Renal cortex interstitium (tissue), 11 donors: ENCODE measurements around the gene PLXNA3. TPM values are rescaled to one million over a fixed set of nuclear protein-coding genes. Genes with fewer than 3 reads are reported as not detected.
"Not testable (repeated sequence)": the region's sequence is repeated elsewhere in the genome, so short reads cannot be mapped to it uniquely, and the experiment has no call there.

Experiments
- DNase-seq, 11 donors: peaks; one replicate each; pipeline ENCODE4 v3.0.0-alpha.2; 2013; ENCODE audit warnings: low read depth in 9 of 11, low spot score in 4 of 11; ENCODE audit errors: extremely low read depth in 1 of 11
- polyA plus RNA-seq, 3 donors: library from polyadenylated mRNA; unstranded; fragments of 120-200 nt; gene quantifications; one replicate each; pipeline ENCODE4 v1.2.1, GENCODE V29; 2013; ENCODE audit not compliant: insufficient read length in 3 of 3

Gene PLXNA3
- polyA plus RNA-seq, 3 donors: 52.8 to 72.0 (median 57.0) TPM

DNA sequence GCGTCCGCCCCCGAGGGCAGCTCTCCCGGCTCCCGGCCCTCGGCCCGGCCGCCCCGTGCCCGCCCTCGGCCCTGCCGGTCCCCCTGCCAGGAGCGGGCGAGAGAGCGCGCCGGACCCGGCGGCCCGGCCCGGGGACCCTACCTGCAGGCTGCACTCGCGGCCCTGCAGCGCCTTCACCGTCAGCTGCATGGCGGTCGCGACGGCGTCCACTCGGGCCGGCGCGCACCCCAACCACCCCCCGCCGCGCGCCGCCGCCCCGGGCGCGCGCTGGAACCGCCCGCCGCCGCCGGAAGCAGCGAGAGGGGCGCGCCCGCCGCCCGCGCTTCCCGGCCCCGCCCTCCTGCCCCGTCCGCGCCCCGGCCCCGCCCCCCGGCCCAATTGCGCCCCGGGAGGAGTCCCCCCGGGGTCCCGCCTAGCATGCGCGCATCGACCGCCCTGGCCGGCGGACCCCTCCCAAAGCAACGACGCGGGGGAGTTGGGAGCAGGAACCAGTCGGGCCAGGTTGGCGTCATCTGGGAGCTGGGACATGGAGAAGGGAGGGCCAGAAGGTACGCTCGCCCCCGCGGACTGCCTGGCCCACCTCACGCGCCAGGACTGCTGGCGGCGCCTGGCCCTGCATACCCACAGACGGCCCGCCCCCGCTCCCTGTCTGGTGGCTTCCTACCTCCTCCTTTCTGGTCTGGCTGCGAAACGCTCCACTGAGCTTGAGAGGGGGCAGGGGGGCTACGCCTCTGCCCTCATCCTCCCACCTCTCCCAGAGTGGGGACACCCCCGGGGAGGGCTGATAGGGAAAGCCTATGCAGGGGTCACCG lies 28.5 kb downstream of the PLXNA3 start, which contains the start of gene UBL4A:
TSS of gene UBL4A (minus strand) at position 220 of the 812 bp plus-strand sequence. CDS start at position 189, 31 bp downstream.
- DNase-seq: peak in 9 of 11 donors; percentile 33 to 70 (median 56)

GRCh38 chrX:154487518-154488290 lies 29.6 kb downstream of the PLXNA3 start:
- no peak for DNase-seq

GRCh38 chrX:154488336-154489075 lies 30.4 kb downstream of the PLXNA3 start:
- no peak for DNase-seq

GRCh38 chrX:154489182-154489581 lies 31.1 kb downstream of the PLXNA3 start:
- DNase-seq: no peak

- DNase-seq: no peak
These were observed 31.9 kb downstream of the PLXNA3 start for GRCh38 chrX:154490021-154490413.

DNA sequence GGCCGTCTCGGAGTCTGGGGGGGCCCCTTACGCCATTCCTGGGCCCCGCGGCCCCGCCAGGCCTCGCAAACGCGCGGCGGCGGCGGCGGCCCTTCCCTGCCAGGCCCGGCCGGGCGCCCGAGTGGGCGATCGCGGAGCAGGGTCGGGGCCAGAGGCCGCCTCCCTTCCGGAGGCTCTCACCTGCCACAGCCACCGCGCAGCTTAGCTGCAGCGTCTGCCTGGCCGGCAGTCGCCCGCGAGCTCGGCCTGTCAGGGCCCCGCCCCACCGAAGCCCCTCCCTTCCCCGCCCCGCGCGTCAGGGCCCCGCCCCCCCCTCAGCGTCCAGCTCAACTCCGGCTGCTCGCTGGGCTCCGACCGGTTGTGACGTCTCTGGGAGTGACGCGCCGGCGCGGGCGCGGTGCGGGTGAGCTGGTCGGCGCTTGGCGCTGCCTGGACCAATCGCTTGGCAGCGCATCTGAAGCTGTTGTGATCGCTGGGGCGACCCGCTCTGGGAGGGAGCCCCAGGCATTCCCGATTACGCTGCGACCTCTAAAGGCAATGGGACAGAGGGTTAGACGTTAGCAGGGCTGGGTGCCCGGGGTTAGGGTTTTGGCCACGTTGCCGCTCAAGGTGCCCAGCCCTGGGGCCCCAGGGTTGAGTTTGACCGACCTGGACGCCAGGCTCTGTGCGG lies 32.5 kb downstream of the PLXNA3 start, which contains the start of gene SLC10A3:
TSS of gene SLC10A3 (minus strand) at position 216 of the 670 bp plus-strand sequence. CDS start 1,689 bp downstream, outside the sequence.
- DNase-seq: peak; percentile 64 to 88 (median 84)

DNA sequence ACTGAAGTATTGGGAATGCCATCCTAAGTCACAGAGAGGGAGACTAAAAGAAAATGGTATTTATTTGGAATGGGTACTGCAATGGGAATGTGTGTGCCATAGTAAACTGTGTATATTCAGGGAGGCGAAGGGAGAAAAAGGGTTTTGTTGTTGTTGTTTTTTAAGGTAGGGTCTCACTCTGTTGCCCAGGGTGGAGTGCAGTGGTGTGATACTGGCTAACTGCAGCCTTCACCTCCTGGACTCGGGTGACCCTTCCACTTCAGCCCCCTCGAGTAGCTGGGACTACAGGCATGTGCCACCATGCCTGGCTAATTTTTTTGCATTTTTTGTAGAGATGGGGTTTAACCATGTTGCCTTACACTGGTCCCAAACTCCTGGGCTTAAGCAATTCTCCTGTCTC lies 36.6 kb downstream of the PLXNA3 start:
- DNase-seq: no peak

DNA sequence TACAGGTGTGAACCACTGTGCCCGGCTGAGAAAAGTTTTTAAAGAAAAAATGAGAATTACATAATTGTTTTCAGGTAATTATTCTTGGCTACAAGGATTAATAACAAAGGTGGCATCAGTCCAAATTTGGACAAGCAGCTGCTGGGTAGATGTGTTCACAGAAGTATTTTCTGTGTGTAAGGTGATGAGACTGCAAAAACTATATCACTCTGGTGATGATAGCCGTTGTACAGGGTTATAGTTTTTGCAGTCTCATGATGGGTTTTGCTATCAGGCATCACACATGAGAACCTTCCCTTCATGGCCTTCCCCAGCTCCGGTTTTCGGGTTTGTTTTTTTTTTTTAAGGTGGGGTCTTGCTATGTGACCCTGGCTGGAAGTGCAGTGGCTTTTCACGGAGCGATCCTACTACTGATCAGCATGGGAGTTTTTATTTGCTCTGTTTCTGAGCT lies 37.4 kb downstream of the PLXNA3 start:
- DNase-seq: no peak

- DNase-seq: not testable (repeated sequence)
These were observed 38.6 kb downstream of the PLXNA3 start for GRCh38 chrX:154496591-154497137.

DNA sequence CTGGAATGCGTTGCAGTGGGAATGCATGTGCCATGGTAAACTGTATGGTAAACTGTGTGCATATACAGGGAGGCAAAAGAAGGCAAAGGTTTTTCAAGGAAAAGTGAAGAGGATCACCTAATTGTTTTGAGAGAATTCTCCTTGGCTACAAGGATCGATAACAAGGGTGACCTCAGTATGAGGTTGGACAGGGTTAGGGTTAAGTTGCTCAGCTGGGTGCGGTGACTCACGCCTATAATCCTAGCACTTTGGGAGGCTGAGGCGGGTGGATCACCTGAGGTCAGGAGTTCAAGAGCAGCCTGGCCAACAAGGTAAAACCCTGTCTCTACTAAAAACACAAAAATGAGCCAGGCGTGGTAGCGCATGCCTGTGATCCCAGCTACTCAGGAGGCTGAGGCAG lies 43.3 kb downstream of the PLXNA3 start:
- not testable (repeated sequence) for DNase-seq

- no peak for DNase-seq
These were observed 44.0 kb downstream of the PLXNA3 start for GRCh38 chrX:154502098-154502497.

GRCh38 chrX:154502989-154503388 lies 44.9 kb downstream of the PLXNA3 start:
- no peak for DNase-seq

GRCh38 chrX:154505734-154506133 lies 47.7 kb downstream of the PLXNA3 start:
- no peak for DNase-seq

- no peak for DNase-seq
These were observed 48.6 kb downstream of the PLXNA3 start for GRCh38 chrX:154506483-154507332.

DNA sequence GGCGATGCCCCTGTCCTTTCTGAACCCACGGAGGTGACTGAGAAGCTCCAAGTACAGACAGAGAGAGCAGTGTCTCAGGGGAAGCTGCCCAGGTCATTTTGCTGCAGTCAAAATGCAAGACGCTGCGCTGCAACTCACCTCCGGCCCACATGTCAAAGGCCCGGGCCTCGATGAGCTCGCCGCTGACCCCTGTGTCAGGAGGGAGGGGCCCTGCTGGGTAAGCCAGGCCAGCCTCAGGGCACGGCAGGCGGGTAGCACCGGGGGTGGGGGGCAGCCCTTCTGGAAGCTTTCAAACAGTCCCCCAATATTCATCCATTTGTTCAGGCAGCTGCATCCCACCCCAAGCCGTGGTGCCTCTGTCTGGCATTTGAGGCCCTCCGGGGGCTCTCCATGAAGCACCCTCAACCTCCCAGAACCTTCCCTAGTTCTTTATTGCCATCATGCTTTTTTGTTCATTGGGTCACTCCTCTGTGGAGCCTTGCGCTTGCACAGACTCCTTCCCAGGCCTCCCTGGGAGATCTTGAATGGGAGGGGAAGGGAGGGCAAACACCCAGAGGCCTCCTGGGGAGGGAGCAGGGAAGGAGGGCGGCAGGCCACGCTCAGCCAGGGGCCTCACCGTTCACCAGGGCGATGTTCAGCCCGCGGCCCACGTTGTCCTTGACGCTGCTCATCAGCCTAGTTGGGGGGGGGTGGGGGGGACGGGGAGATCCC lies 49.7 kb downstream of the PLXNA3 start:
- DNase-seq: no peak

- no peak for DNase-seq
These were observed 50.3 kb downstream of the PLXNA3 start for GRCh38 chrX:154508384-154508745.

GRCh38 chrX:154509455-154509854 lies 51.4 kb downstream of the PLXNA3 start:
- DNase-seq: no peak
